Bronchial epithelial cell (primary cell): ENCODE data around the gene GAS7. TPM values are rescaled to one million over a fixed set of nuclear protein-coding genes. Genes with fewer than 3 reads are reported as not detected.
"Not testable (repeated sequence)": the region's sequence is repeated elsewhere in the genome, so short reads cannot be mapped to it uniquely, and the experiment has no call there.

Experiments used
- DNase-seq: peaks from one replicate; pipeline ENCODE4 v3.0.0-alpha.2; 2010; ENCODE audit warnings: low read depth
- FAIRE-seq: peaks from 2 replicates; lab custom pipeline; 2011; peaks lifted over from hg19 to GRCh38; lab: Jason Lieb, UNC
- H3K27me3 ChIP-seq: 2 replicates; pipeline ENCODE4 v1.5.1; 2011; ENCODE audit warnings: low read length; ENCODE audit not compliant: control insufficient read depth, insufficient read depth
- H3K36me3 ChIP-seq: 2 replicates; pipeline ENCODE4 v1.5.1; 2011; ENCODE audit warnings: low read length; ENCODE audit not compliant: control insufficient read depth, insufficient read depth
- H3K4me3 ChIP-seq: 2 replicates; pipeline ENCODE4 v1.5.1; 2011; ENCODE audit warnings: mild to moderate bottlenecking, low read depth, low read length, control low read depth
- total RNA-seq: library from RNA; depleted of rRNA; stranded (reverse); fragments of >200 nt; gene quantifications from 2 replicates; pipeline ENCODE4 v1.2.1, GENCODE V29; 2014
- TF ChIP-seq, protein P1 (sequence below): IDR thresholded peaks from 2 replicates; pipeline ENCODE4 v1.5.1; 2011; ENCODE audit warnings: mild to moderate bottlenecking, moderate library complexity, low read length, control low read depth, inconsistent platforms; ENCODE audit not compliant: insufficient read depth, severe bottlenecking

The GAS7 gene
- total RNA-seq, 1 donor from 2014 or later: 1.1 TPM

DNA sequence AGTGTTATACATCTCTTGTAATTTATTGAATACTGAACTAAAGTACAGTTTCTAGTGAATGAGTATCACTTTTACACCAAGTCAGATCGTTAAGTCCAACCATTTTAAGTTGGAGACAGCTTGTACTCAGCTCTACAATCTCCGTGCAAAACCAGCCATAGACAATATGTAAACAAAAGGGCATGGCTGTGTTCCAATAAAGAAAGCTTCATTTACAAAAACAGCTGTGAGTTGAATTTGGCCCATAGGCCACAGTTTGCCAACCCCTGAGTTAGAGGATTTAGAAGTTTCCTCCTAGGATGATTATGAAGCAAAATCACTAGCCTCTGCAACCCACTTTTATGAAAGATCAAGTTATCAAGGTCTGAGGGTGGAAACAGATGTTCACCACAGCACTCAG lies 187.7 kb downstream of the GAS7 start:
- FAIRE-seq: no peak
- TF ChIP-seq, protein P1, sequence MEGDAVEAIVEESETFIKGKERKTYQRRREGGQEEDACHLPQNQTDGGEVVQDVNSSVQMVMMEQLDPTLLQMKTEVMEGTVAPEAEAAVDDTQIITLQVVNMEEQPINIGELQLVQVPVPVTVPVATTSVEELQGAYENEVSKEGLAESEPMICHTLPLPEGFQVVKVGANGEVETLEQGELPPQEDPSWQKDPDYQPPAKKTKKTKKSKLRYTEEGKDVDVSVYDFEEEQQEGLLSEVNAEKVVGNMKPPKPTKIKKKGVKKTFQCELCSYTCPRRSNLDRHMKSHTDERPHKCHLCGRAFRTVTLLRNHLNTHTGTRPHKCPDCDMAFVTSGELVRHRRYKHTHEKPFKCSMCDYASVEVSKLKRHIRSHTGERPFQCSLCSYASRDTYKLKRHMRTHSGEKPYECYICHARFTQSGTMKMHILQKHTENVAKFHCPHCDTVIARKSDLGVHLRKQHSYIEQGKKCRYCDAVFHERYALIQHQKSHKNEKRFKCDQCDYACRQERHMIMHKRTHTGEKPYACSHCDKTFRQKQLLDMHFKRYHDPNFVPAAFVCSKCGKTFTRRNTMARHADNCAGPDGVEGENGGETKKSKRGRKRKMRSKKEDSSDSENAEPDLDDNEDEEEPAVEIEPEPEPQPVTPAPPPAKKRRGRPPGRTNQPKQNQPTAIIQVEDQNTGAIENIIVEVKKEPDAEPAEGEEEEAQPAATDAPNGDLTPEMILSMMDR: no peak
- Histone ChIP-seq H3K4me3 (no peak overlapping the region), H3K27me3 (no peaks in the 10 kb centered on the region), H3K36me3 (no peaks in the 10 kb centered on the region)
- DNase-seq: no peak

DNA sequence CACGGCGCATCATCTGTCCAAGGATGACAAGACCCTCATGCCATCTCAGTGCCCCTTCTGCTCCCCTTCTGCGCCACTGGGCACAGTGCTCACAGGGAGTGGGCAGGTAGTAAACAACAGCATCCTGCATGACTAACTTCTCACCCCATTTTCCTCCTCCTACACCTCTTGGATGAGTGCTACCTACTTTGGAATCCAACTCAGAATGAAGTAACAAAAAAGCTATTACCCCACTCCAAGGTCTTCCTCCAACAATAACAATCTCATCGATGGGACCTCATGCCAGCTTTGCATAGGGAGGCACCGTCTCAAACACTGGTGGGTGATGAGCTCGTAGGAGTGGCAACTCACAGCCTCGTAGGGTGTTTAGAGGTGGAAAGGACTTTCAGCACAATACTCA lies 194.7 kb downstream of the GAS7 start:
- TF ChIP-seq, protein P1: no peak
- DNase-seq: no peak
- no peak overlapping the region for H3K4me3 ChIP-seq
- no peak for FAIRE-seq
- H3K27me3 ChIP-seq: no peaks in the 10 kb centered on the region
- no peaks in the 10 kb centered on the region for H3K36me3 ChIP-seq

DNA sequence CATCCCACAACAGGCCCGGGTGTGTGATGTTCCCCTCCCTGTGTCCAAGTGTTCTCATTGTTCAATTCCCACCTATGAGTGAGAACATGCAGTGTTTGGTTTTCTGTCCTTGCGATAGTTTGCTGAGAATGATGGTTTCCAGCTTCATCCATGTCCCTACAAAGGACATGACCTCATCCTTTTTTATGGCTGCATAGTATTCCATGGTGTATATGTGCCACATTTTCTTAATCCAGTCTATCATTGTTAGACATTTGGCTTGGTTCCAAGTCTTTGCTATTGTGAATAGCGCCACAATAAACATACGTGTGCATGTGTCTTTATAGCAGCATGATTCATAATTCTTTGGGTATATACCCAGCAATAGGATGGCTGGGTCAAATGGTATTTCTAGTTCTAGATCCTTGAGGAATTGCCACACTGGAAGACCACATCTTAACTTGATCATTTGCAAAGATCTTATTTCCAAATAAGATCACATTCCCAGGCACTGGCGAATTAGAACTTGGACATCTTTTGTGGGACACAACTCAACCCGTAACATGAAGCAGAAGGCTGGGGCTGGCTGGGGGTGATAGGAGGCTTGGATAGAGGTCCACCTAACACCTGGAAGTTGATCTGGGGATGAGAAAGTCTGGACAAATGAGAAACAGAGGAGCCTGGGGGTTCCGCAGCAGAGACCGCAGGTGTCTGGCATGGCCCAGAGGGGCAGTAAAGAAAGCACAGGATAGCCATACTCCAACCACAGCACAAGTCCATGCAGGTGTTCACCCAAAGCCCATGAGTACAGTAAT lies 195.6 kb downstream of the GAS7 start:
- H3K27me3 ChIP-seq, H3K36me3 ChIP-seq, FAIRE-seq, DNase-seq, H3K4me3 ChIP-seq: not testable (repeated sequence)

DNA sequence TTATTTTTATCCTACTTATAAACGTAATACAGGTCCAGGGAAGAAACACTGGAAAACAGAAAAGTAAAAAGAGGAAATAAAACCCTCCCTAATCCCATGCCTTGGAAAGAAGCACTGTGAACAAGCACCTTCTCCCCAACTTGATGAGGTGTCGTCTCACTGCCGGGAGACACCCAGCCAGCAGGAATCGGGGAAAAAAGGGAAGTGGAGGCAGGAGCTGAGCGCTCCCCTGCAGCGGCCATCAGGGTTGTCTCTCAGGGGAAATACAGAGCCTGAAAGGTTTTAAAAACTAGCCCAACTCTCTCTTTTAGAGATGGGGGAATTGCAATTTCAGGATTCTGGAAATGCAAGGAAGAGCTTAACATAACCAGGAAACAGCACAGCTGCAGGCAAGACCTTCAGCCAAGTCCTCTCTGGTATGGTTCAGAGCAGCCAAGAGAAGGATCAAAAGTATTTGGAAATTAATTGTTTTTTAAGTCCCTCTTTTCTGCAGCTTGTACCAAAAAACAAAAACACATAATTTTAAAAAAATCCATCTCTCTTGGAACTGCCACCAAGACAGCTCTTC lies 197.0 kb downstream of the GAS7 start:
- no peak for FAIRE-seq
- TF ChIP-seq, protein P1: no peak

DNA sequence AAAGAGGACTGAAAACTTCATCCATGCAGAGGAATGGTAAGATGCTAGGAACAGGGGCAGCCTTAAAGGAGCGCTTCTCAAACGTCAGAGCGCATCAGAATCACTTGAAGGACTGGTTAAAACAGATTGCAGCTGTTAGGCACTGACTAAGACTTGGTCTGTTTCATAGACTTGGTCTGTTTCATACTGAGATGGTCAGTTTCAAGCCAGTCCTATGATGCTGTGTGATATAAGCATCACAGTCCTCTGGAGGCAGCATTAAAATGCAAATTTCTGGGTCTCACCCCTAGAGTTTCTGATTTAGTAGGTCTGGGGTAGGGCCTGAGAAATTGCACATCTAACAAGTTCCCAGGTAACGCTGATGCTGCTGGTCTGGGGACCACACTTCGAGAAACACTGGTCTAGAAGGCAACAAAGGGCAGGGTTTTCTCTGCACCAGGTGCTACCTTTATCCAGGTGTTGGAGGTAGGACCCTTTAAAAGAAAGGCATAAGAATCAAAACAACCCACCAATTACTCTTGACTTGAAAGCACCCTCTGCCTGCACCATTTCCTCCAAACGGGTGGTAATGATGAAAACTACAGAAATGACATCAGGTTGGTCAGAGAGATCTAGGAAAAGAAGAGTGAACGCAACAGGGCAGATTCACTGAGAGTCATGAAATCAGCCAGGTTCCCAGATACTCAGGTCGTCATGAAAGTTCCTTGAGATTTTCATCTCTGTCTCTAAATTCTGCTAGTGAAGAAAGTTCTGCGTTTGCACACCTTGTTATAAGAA lies 198.3 kb downstream of the GAS7 start:
- DNase-seq (no peak), FAIRE-seq (no peak)
- Histone ChIP-seq H3K36me3 (no peaks in the 10 kb centered on the region), H3K27me3 (no peaks in the 10 kb centered on the region), H3K4me3 (no peak overlapping the region)
- TF ChIP-seq, protein P1: no peak

More for the DNA sequence above, 197.0 kb downstream of the GAS7 start:
- no peak for DNase-seq
- H3K27me3 ChIP-seq: no peaks in the 10 kb centered on the region
- no peak overlapping the region for H3K4me3 ChIP-seq
- H3K36me3 ChIP-seq: no peaks in the 10 kb centered on the region

DNA sequence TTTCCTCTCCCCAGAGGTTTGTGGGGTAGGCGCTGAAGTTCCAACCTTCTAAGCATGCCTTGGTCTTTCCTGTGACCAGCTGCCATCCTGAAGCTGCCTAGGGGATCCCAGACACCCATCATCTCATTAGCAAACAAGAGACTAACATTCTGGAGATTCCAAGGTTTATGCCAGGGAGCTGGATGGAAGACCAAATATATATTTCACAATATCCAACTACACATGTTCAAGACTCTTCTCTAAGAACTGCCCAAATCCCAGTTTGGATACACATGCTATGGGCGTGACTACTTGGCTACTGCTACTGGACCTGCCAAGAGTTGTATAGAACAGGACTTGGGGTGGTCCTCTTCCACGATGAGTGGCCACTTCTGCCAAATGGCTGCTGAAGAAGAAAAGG lies 200.3 kb downstream of the GAS7 start:
- H3K36me3 ChIP-seq: no peaks in the 10 kb centered on the region
- H3K4me3 ChIP-seq: no peak overlapping the region
- TF ChIP-seq, protein P1: no peak
- no peaks in the 10 kb centered on the region for H3K27me3 ChIP-seq
- no peak for FAIRE-seq
- DNase-seq: no peak
